Right lobe of liver (tissue), 6 donors: ENCODE data around the gene AGL. TPM values are rescaled to one million over a fixed set of nuclear protein-coding genes. Genes with fewer than 3 reads are reported as not detected.
"Not testable (repeated sequence)": the region's sequence is repeated elsewhere in the genome, so short reads cannot be mapped to it uniquely, and the experiment has no call there.

ENCODE experiments used
- ATAC-seq, 4 donors: fragments of 200-7000 bp; cut with Tn5 transposase; one replicate each; pipeline ENCODE4 v1.9.1; 2020; ENCODE audit warnings: mild to moderate bottlenecking in 4 of 4, moderate library complexity in 4 of 4
- DNase-seq, 3 donors: peaks; one replicate each; pipeline ENCODE4 v3.0.0-alpha.2; 2020
- H3K27ac ChIP-seq, 3 donors: fragments of 200-600 bp; one replicate each; pipeline ENCODE4 v1.8.0; 2022
- H3K27me3 ChIP-seq, 2 donors: fragments of 200-600 bp; one replicate each; pipeline ENCODE4 v1.8.0; 2022
- H3K36me3 ChIP-seq, 4 donors: fragments of 200-600 bp; sonication (generic) in 1 of 4; one replicate each; pipeline versions ENCODE4 v1.5.1 to v1.8.0; 2017 to 2022; ENCODE audit warnings: control low read depth in 1 of 4
- H3K4me1 ChIP-seq, 4 donors: fragments of 200-600 bp; sonication (generic) in 1 of 4; one replicate each; pipeline versions ENCODE4 v1.5.1 to v1.8.0; 2017 to 2022; ENCODE audit warnings: control low read depth in 1 of 4
- H3K4me3 ChIP-seq, 3 donors: fragments of 200-600 bp; one replicate each; pipeline ENCODE4 v1.8.0; 2022
- H3K9me3 ChIP-seq, 4 donors: fragments of 200-600 bp; sonication (generic) in 1 of 4; one replicate each; pipeline versions ENCODE4 v1.5.1 to v1.8.0; 2017 to 2022; ENCODE audit warnings: control low read depth in 1 of 4
- CTCF ChIP-seq, 4 donors: fragments of 200-600 bp in 3 of 4; fragments of 450-650 bp in 1 of 4; IDR thresholded peaks; one replicate each; pipeline versions ENCODE4 v1.5.1 to v1.8.0; 2016 to 2022; ENCODE audit warnings: antibody characterized with exemption in 4 of 4, mild to moderate bottlenecking in 2 of 4
- POLR2A ChIP-seq: fragments of 450-650 bp; IDR thresholded peaks from one replicate; pipeline ENCODE4 v1.6.1; 2017; ENCODE audit warnings: antibody characterized with exemption, mild to moderate bottlenecking
- WGBS: methylation state at CpG from one replicate; pipeline ENCODE4 v1.1.6; 2018; ENCODE audit warnings: low coverage, low lambda C conversion rate; ENCODE audit not compliant: insufficient coverage; ENCODE audit errors: missing lambda C conversion rate; 5-methylcytosine and 5-hydroxymethylcytosine counted together
- intact Hi-C, 2 donors: fragments of 100-400 bp; cut with DNase I; formaldehyde crosslinking; loops; one replicate each; pipeline versions ENCODE4 v1.11.2 to v1.14.1; 2022
- total RNA-seq, 6 experiments: library from RNA; depleted of rRNA in 2 of 6; stranded (reverse); fragments of >200 nt in 2 of 6; fragmentation: NEBNext Ultra II Directional in 3 of 6; extraction: Animal tissue kit (Norgen Biotek cat#: 25700) in 3 of 6; gene quantifications; one replicate each; pipeline versions ENCODE4 v1.1.0 to v1.2.4, GENCODE V29; 2016 to 2023
- donor health status: DM: no; HTN: yes; CAD: no.
- donor health status: DM: no; HTN: no; CAD: no.
- donor health status: DM: no; HTN: no; CAD: no.
- donor health status: DM: no; HTN: yes; CAD: no.
- donor health status: DM: no; HTN: yes; CAD: no.

Gene AGL
- total RNA-seq, 6 experiments from 2014 or later = 22.5 to 46.5 (median 33.5) TPM

DNA sequence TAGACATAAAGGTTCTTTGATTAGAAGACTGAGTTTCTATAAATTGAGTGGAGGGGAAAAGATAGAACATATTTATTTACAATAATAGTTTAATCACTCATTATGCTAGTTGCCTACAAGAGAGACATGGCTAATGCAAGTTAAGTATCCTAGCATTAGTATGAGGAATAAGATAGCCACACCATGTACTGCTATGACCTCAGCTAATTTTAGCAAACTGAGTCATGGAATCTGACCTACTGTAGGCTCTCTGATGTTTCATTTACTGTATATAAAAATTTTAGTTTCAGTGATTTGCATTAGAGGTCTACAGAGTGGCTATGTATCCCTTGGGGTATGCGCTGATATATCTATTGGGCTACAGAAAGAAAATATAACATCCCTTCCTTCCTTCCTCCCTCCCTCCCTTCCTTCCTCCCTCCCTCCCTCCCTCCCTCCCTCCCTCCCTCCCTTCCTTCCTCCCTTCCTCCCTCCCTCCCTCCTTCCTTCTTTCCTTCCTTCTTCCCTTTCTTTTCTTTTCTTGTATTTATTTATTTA, 5.8 kb downstream of the AGL start:
- no peaks in the 10 kb centered on the region for H3K27me3 ChIP-seq
- no peak for DNase-seq
- intact Hi-C loops = no loop called here
- no peak overlapping the region for H3K27ac ChIP-seq
- peaks cover 0 to 32% (median 8%) of the 10 kb centered on the region in 4 donors for H3K4me1 ChIP-seq
- no peak for TF ChIP-seq CTCF (IDR thresholded peaks at IDR 0.05)
- TF ChIP-seq POLR2A = no peak
- no peaks in the 10 kb centered on the region for H3K9me3 ChIP-seq
- H3K4me3 ChIP-seq = no peak overlapping the region
- 100% methylated on average over 1 of the region's 1 CpG for WGBS
- no peak for ATAC-seq
- peaks cover 0 to 7% (median 0%) of the 10 kb centered on the region in 4 donors for H3K36me3 ChIP-seq

- H3K9me3 ChIP-seq, H3K27me3 ChIP-seq, intact Hi-C loops, H3K27ac ChIP-seq, H3K4me3 ChIP-seq, DNase-seq, ATAC-seq: not testable (repeated sequence)
- WGBS = no CpG with 5 or more reads among the region's 33 CpGs
- peaks cover 0 to 27% (median 8%) of the 10 kb centered on the region in 4 donors for H3K4me1 ChIP-seq
- peaks cover 0 to 12% (median 0%) of the 10 kb centered on the region in 4 donors for H3K36me3 ChIP-seq
Measured at GRCh38 chr1:99857041-99857440, 6.9 kb downstream of the AGL start.

DNA sequence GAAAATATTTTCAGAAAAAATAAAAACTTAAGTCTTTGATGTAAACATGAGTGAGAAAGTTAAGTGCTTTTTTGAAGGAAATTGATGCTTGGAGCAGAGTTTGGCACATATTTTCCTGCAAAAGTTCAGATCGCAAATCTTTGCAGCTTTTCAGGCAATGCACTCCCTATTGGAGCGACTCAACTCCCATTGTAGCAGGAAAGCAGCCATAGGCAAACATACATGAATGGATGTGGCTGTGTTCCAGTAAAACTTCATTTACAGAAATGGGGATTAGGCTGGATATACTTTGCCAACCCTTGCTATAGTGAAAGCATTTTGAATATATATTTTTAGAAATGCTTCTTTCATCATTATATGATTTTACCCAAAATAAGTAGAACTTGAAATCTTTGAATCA, 8.1 kb downstream of the AGL start:
- Histone ChIP-seq H3K27ac (peak overlapping the region in 2 of 3 donors; percentile 56), H3K9me3 (no peaks in the 10 kb centered on the region), H3K4me3 (no peak overlapping the region), H3K36me3 (peaks cover 0 to 24% (median 1%) of the 10 kb centered on the region in 4 donors), H3K27me3 (no peaks in the 10 kb centered on the region), H3K4me1 (peaks cover 0 to 22% (median 6%) of the 10 kb centered on the region in 4 donors)
- intact Hi-C loops = no loop called here
- DNase-seq (no peak), ATAC-seq (peak in 3 of 4 donors; percentile 21 to 54 (median 53))
- TF ChIP-seq POLR2A (no peak), CTCF (IDR thresholded peaks at IDR 0.05) (no peak)
- 66% methylated on average over 2 of the region's 2 CpGs for WGBS

GRCh38 chr1:99858881-99859280, 8.7 kb downstream of the AGL start:
- no peaks in the 10 kb centered on the region for H3K27me3 ChIP-seq
- no peaks in the 10 kb centered on the region for H3K9me3 ChIP-seq
- intact Hi-C loops = no loop called here
- DNase-seq = no peak
- no peak overlapping the region for H3K4me3 ChIP-seq
- peaks cover 0 to 21% (median 6%) of the 10 kb centered on the region in 4 donors for H3K4me1 ChIP-seq
- TF ChIP-seq POLR2A = no peak
- TF ChIP-seq CTCF (IDR thresholded peaks at IDR 0.05) = no peak
- peak; percentile 91 to 95 (median 92) for ATAC-seq
- peaks cover 0 to 26% (median 2%) of the 10 kb centered on the region in 4 donors for H3K36me3 ChIP-seq
- peak overlapping the region; percentile 29 to 56 (median 56) for H3K27ac ChIP-seq

DNA sequence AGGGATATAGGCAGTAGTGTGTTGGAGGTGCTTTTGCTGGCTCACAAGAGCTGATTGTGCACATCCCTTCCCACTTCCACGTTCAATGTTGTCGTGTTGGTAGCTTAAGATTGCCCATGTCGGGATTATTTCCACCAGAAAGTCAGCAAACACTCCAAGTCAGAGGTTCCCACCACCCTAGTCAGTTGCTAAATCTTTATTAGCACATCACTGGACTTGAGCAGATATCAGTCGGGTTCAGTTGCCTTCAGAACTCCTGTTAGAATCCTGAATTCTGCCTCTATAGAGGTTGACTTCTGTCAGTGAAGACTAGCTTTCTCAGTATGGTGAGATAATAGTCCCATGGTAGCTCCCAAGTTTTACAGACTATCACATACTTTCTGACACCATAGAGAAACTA, 10.5 kb downstream of the AGL start:
- Histone ChIP-seq H3K4me1 (peaks cover 0 to 21% (median 6%) of the 10 kb centered on the region in 4 donors), H3K4me3 (no peak overlapping the region), H3K9me3 (no peaks in the 10 kb centered on the region), H3K27ac (peak overlapping the region in 2 of 3 donors; percentile 37 to 56), H3K27me3 (no peaks in the 10 kb centered on the region), H3K36me3 (peaks cover 0 to 35% (median 5%) of the 10 kb centered on the region in 4 donors)
- ATAC-seq = peak; percentile 44 to 63 (median 54)
- 24% methylated on average over 4 of the region's 4 CpGs for WGBS
- intact Hi-C loops = no loop called here
- DNase-seq = no peak
- TF ChIP-seq POLR2A = no peak
- no peak for TF ChIP-seq CTCF (IDR thresholded peaks at IDR 0.05)
